GM12878 (cell line): ENCODE data around the gene CHMP2B. TPM values are rescaled to one million over a fixed set of nuclear protein-coding genes. Genes with fewer than 3 reads are reported as not detected.

Experiments used
- ATAC-seq: fragments of 200-7000 bp; cut with Tn5 transposase; 3 replicates; pipeline ENCODE4 v1.9.1; 2020; ENCODE audit warnings: mild to moderate bottlenecking, moderate library complexity
- BruUV-seq: library from RNA; stranded (reverse); fragments of 400-500 nt; replicated peaks from 2 replicates; lab custom pipeline; 2021; lab: Mats Ljungman, UMichigan
- CTCF ChIA-PET: fragments of 300-600 bp; sonication (Branson Sonifier 250); formaldehyde crosslinking; extraction: SDS; loops from one replicate; lab custom pipeline; 2021; ENCODE audit warnings: inconsistent platforms; lab: Yijun Ruan, JAX
- POLR2A ChIA-PET: fragments of 350-600 bp; formaldehyde crosslinking; extraction: SDS; loops from one replicate; lab custom pipeline; 2021; ENCODE audit warnings: inconsistent platforms; lab: Charles Lee
- RAD21 ChIA-PET: fragments of 300-600 bp; sonication (Branson Sonifier 250); formaldehyde crosslinking; loops from one replicate; lab custom pipeline; 2023; ENCODE audit warnings: antibody characterized with exemption; ENCODE audit not compliant: unreplicated experiment; lab: Charles Lee
- SMC1A ChIA-PET: fragments of 300-600 bp; sonication (Branson Sonifier 250); formaldehyde crosslinking; loops from one replicate; lab custom pipeline; 2023; ENCODE audit not compliant: unreplicated experiment, uncharacterized antibody; lab: Charles Lee
- DNase-seq: peaks from one replicate; pipeline ENCODE4 v3.0.0-alpha.2; 2011; ENCODE audit warnings: low read depth, low spot score
- FAIRE-seq: peaks from 3 replicates; lab custom pipeline; 2011; peaks lifted over from hg19 to GRCh38; lab: Jason Lieb, UNC
- H2AFZ ChIP-seq: 2 replicates; pipeline ENCODE4 v1.6.0; 2011; ENCODE audit warnings: low read depth, low read length, control low read depth; ENCODE audit not compliant: control insufficient read depth
- H3K27ac ChIP-seq: 2 replicates; pipeline ENCODE4 v1.5.1; 2011; ENCODE audit warnings: control low read depth; ENCODE audit not compliant: control insufficient read depth, insufficient read depth
- H3K27me3 ChIP-seq, 2 experiments: replicated peaks in 1 of 2; 2 replicates each; pipeline versions ENCODE4 v1.6.0 to v1.6.1; 2011; ENCODE audit warnings: low read length in 1 of 2; ENCODE audit not compliant: control insufficient read depth in 2 of 2, insufficient read depth in 2 of 2
- H3K36me3 ChIP-seq, 2 experiments: 2 replicates each; pipeline ENCODE4 v1.5.1; 2011; ENCODE audit warnings: low read length in 1 of 2; ENCODE audit not compliant: control insufficient read depth in 2 of 2, insufficient read depth in 2 of 2
- H3K4me1 ChIP-seq: 2 replicates; pipeline ENCODE4 v1.6.1; 2011; ENCODE audit warnings: mild to moderate bottlenecking, low read length, moderate library complexity, mixed read lengths; ENCODE audit not compliant: control insufficient read depth, insufficient read depth
- H3K4me2 ChIP-seq: 2 replicates; pipeline ENCODE4 v1.6.0; 2011; ENCODE audit warnings: control low read depth; ENCODE audit not compliant: control insufficient read depth, insufficient read depth
- H3K4me3 ChIP-seq: fragments of 200-600 bp; sonication (generic); 2 replicates; pipeline ENCODE4 v1.5.1; 2016
- H3K79me2 ChIP-seq: 2 replicates; pipeline ENCODE4 v1.6.0; 2011; ENCODE audit warnings: low read length; ENCODE audit not compliant: control insufficient read depth, insufficient read depth
- H3K9ac ChIP-seq: 2 replicates; pipeline ENCODE4 v1.8.0; 2011; ENCODE audit warnings: low read length, control low read depth, mixed read lengths; ENCODE audit not compliant: control insufficient read depth, insufficient read depth
- H3K9me3 ChIP-seq: replicated peaks from 3 replicates; pipeline ENCODE4 v1.5.1; 2011; ENCODE audit warnings: mild to moderate bottlenecking, low read length; ENCODE audit not compliant: control insufficient read depth, insufficient read depth
- H4K20me1 ChIP-seq: 2 replicates; pipeline ENCODE4 v1.6.0; 2011; ENCODE audit not compliant: control insufficient read depth, insufficient read depth
- BRCA1 ChIP-seq: IDR thresholded peaks from 2 replicates; pipeline ENCODE4 v1.6.1; 2011; ENCODE audit warnings: low read depth, low read length, improper control_type of control experiment
- CBX3 ChIP-seq: fragments of 200-600 bp; sonication (generic); IDR thresholded peaks from 2 replicates; pipeline ENCODE4 v1.6.1; 2016; ENCODE audit warnings: low read depth, borderline replicate concordance
- EP300 ChIP-seq, 2 experiments: fragments of 150-350 bp in 1 of 2; IDR thresholded peaks; 2 replicates each; pipeline ENCODE4 v1.6.1; 2011 to 2012; ENCODE audit warnings: low read depth in 2 of 2, low read length in 2 of 2, borderline replicate concordance in 1 of 2, improper control_type of control experiment in 1 of 2, inconsistent platforms in 1 of 2; ENCODE audit not compliant: control insufficient read depth in 1 of 2
- FOXM1 ChIP-seq: IDR thresholded peaks from 2 replicates; pipeline ENCODE4 v1.6.1; 2012; ENCODE audit warnings: low read depth, mild to moderate bottlenecking, inconsistent platforms, low read length, moderate library complexity
- HDAC2 ChIP-seq: fragments of 200-600 bp; sonication (generic); IDR thresholded peaks from 2 replicates; pipeline ENCODE4 v1.6.1; 2017
- HDGF ChIP-seq: fragments of 450-650 bp; IDR thresholded peaks from 2 replicates; pipeline ENCODE4 v1.6.1; 2016; ENCODE audit warnings: antibody characterized with exemption
- IRF4 ChIP-seq: IDR thresholded peaks from 2 replicates; pipeline ENCODE4 v1.6.1; 2011; ENCODE audit warnings: low read depth, low read length
- JUNB ChIP-seq: IDR thresholded peaks from 2 replicates; pipeline ENCODE4 v1.6.1; 2016; ENCODE audit warnings: antibody characterized with exemption, mild to moderate bottlenecking
- MYC ChIP-seq: IDR thresholded peaks from 2 replicates; pipeline ENCODE4 v1.6.1; 2011; ENCODE audit warnings: mild to moderate bottlenecking, low read length, moderate library complexity, inconsistent platforms; ENCODE audit not compliant: insufficient read depth, insufficient replicate concordance, insufficient read length, severe bottlenecking
- POLR2AphosphoS5 ChIP-seq: IDR thresholded peaks from 2 replicates; pipeline ENCODE4 v1.6.1; 2011; ENCODE audit warnings: mild to moderate bottlenecking, low read length, inconsistent platforms
- POU2F2 ChIP-seq: IDR thresholded peaks from 3 replicates; pipeline ENCODE4 v1.6.1; 2011; ENCODE audit warnings: low read depth, mild to moderate bottlenecking, low read length, borderline replicate concordance
- TAF1 ChIP-seq: IDR thresholded peaks from 2 replicates; pipeline ENCODE4 v1.6.1; 2011; ENCODE audit warnings: mild to moderate bottlenecking, low read depth, low read length, borderline replicate concordance
- TCF12 ChIP-seq: IDR thresholded peaks from 2 replicates; pipeline ENCODE4 v1.6.1; 2011; ENCODE audit warnings: low read depth, mild to moderate bottlenecking, low read length
- TCF3 ChIP-seq: IDR thresholded peaks from 2 replicates; pipeline ENCODE4 v1.6.1; 2012; ENCODE audit warnings: low read depth, mild to moderate bottlenecking, low read length, borderline replicate concordance; ENCODE audit not compliant: insufficient read depth
- WRNIP1 ChIP-seq: IDR thresholded peaks from 2 replicates; pipeline ENCODE4 v1.6.1; 2011; ENCODE audit warnings: low read depth, low read length, improper control_type of control experiment, borderline replicate concordance
- WGBS: methylation state at CpG from one replicate; pipeline ENCODE4 v1.1.6; 2016; ENCODE audit warnings: low lambda C conversion rate; ENCODE audit not compliant: insufficient replicate concordance, insufficient coverage; ENCODE audit errors: missing lambda C conversion rate; 5-methylcytosine and 5-hydroxymethylcytosine counted together
- in situ Hi-C: fragments of 300-500 bp; cut with MboI; formaldehyde crosslinking; loops from 9 replicates; pipeline ENCODE4 v1.14.3; 2018; ENCODE audit warnings: mixed read lengths
- intact Hi-C: fragments of 100-400 bp; cut with micrococcal nuclease; formaldehyde crosslinking; loops from one replicate; pipeline ENCODE4 v1.14.2; 2022; ENCODE audit not compliant: unreplicated experiment
- polyA plus RNA-seq, 11 experiments: library from polyadenylated mRNA; depleted of rRNA in 4 of 11; unstranded in 6 of 11; stranded (reverse) in 5 of 11; fragments of >200 nt; fragmentation: Nextera tagmentation in 4 of 11; fragmentation: Illumina TruSeq in 1 of 11; extraction: Ambion mirVana in 4 of 11; extraction: Trizol in 1 of 11; gene quantifications; 1 replicate in 1 of 11; 2 replicates in 10 of 11; pipeline versions ENCODE4 v1.2.1 to v1.2.3, GENCODE V29; 2011 to 2016; ENCODE audit warnings: inconsistent platforms in 2 of 11, missing spikeins in 2 of 11, low read depth in 1 of 11
- total RNA-seq, 4 experiments: library from RNA; depleted of rRNA in 3 of 4; stranded (reverse); fragments of >200 nt in 3 of 4; fragmentation: Illumina TruSeq in 1 of 4; extraction: Trizol in 1 of 4; gene quantifications; 2 replicates each; pipeline versions ENCODE4 v1.2.1 to v1.2.3, GENCODE V29; 2013 to 2021
- TF ChIP-seq, protein P1 (sequence below): IDR thresholded peaks from 2 replicates; pipeline ENCODE4 v1.6.1; 2011; ENCODE audit warnings: low read depth, mild to moderate bottlenecking, low read length, moderate library complexity, borderline replicate concordance; ENCODE audit errors: extremely low read depth
- TF ChIP-seq, protein P2 (sequence below): fragments of 450-650 bp; IDR thresholded peaks from 2 replicates; pipeline ENCODE4 v1.6.1; 2017; ENCODE audit warnings: mild to moderate bottlenecking, moderate library complexity
- TF ChIP-seq, protein P3 (sequence below): IDR thresholded peaks from 2 replicates; pipeline ENCODE4 v1.6.1; 2012; ENCODE audit warnings: low read depth, low read length, improper control_type of control experiment

CHMP2B gene
- total and polyA plus RNA-seq, 10 of the 15 experiments (the other 5 are each of a cell fraction or from before 2014, with no cell fraction given) = 14.9 to 54.8 (median 24.6) TPM

DNA sequence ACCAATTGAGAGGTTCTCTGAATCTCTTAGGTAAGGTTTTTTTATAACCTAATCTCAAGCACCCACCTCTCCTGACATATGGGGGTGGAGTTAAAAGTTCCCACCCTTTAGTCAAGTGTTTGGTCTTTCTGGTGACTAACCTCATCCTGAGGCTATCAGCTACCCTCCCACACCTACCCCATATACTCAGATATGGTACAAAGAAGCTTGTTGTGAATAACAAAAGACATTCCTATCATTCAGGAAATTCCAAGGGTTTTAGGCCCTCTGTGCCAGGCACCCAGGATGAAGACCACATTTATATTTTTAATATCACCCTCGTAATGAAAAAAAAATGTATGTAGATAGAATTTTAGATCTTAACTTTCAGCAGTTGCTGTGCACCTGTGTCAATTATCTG lies 9.0 kb downstream of the CHMP2B start (continued):
- TF ChIP-seq TAF1 (no peak), POU2F2 (no peak)
- TF ChIP-seq, protein P1, sequence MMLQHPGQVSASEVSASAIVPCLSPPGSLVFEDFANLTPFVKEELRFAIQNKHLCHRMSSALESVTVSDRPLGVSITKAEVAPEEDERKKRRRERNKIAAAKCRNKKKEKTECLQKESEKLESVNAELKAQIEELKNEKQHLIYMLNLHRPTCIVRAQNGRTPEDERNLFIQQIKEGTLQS = no peak

DNA sequence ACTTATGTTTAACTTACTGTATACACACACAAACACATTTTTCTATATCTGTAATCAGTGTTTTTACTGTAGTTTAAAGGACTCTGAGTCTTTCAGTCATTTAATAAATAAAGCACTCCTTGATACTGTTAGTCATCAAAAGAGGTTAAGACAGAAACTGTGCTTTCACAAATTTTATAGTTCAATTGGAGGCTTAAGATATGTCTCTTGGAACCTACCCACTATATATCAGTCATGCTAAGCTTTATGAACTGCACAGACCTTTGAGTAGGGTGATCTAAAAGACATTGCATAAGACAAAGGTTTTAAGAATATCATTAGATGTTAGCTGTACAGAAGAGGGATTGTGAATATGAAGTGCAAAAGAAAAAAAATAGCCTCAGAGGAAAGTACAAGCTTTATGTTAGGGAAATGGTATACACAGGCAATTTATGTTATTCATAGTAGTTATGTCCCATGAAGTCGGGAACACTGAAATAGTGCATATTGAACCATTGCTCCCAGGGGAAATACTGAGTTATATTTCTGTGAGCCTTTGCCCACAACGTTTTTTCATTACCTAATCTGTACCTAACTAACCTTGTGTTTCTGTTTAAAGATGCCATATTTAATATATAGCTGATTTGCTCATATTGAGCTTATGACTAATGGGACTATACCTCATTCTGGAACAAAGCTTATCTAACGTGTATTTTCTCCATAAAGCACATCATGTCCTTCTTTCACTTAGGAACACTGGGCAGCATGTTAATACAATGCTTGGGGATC lies 19.7 kb downstream of the CHMP2B start:
- Histone ChIP-seq H4K20me1 (no peaks in the 10 kb centered on the region), H3K9me3 (no peaks in the 10 kb centered on the region), H2AFZ (no peak overlapping the region), H3K4me1 (no peaks in the 10 kb centered on the region), H3K9ac (no peak overlapping the region), H3K79me2 (no peaks in the 10 kb centered on the region), H3K4me3 (no peak overlapping the region), H3K36me3 (no peaks in the 10 kb centered on the region), H3K27ac (no peak overlapping the region), H3K27me3 (no peaks in the 10 kb centered on the region), H3K4me2 (no peak overlapping the region)
- DNase-seq = no peak
- BruUV-seq = no TSS peak
- POLR2A ChIA-PET = interaction anchor here (0.5 to 1.4 kb wide), 2 partner anchors 13 to 18 kb away, joined by 3 read pairs; no protein-coding TSS in a partner anchor
- peak; percentile 59 for FAIRE-seq
- intact Hi-C loops (no loop called here), in situ Hi-C loops (no loop called here)
- CTCF ChIA-PET = interaction anchor here (0.9 to 2.5 kb wide), 3 partner anchors 9 to 14 kb away, joined by 3 to 20 read pairs (median 5); no protein-coding TSS in a partner anchor
- SMC1A ChIA-PET = interaction anchor here (1.0 kb wide), 1 partner anchor 13 kb away, joined by 3 read pairs; no protein-coding TSS in a partner anchor
- WGBS = 14% methylated on average over 3 of the region's 3 CpGs
- RAD21 ChIA-PET = no interaction called here
- no peak for ATAC-seq
- TF ChIP-seq, protein P2, sequence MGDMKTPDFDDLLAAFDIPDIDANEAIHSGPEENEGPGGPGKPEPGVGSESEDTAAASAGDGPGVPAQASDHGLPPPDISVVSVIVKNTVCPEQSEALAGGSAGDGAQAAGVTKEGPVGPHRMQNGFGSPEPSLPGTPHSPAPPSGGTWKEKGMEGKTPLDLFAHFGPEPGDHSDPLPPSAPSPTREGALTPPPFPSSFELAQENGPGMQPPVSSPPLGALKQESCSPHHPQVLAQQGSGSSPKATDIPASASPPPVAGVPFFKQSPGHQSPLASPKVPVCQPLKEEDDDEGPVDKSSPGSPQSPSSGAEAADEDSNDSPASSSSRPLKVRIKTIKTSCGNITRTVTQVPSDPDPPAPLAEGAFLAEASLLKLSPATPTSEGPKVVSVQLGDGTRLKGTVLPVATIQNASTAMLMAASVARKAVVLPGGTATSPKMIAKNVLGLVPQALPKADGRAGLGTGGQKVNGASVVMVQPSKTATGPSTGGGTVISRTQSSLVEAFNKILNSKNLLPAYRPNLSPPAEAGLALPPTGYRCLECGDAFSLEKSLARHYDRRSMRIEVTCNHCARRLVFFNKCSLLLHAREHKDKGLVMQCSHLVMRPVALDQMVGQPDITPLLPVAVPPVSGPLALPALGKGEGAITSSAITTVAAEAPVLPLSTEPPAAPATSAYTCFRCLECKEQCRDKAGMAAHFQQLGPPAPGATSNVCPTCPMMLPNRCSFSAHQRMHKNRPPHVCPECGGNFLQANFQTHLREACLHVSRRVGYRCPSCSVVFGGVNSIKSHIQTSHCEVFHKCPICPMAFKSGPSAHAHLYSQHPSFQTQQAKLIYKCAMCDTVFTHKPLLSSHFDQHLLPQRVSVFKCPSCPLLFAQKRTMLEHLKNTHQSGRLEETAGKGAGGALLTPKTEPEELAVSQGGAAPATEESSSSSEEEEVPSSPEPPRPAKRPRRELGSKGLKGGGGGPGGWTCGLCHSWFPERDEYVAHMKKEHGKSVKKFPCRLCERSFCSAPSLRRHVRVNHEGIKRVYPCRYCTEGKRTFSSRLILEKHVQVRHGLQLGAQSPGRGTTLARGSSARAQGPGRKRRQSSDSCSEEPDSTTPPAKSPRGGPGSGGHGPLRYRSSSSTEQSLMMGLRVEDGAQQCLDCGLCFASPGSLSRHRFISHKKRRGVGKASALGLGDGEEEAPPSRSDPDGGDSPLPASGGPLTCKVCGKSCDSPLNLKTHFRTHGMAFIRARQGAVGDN = no peak
- no peak for TF ChIP-seq BRCA1
- no peak for TF ChIP-seq TCF12
- no peak for TF ChIP-seq HDAC2
- TF ChIP-seq JUNB = no peak
- no peak for TF ChIP-seq HDGF
- TF ChIP-seq WRNIP1 = no peak
- TF ChIP-seq CBX3 = no peak
- TF ChIP-seq, protein P3, sequence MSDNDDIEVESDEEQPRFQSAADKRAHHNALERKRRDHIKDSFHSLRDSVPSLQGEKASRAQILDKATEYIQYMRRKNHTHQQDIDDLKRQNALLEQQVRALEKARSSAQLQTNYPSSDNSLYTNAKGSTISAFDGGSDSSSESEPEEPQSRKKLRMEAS = no peak
- TF ChIP-seq EP300 (IDR thresholded peaks at IDR 0.05; ENCODE audit: borderline replicate concordance in 1 of 2, control insufficient read depth in 1 of 2, low read depth in 2 of 2, low read length in 2 of 2) = no peak
- no peak for TF ChIP-seq MYC
- no peak for TF ChIP-seq POLR2AphosphoS5
- TF ChIP-seq TCF3 = no peak
- TF ChIP-seq FOXM1 = no peak
- TF ChIP-seq IRF4 = no peak
